Keratinocyte (primary cell): Measurements from ENCODE around the gene BAZ2B. TPM values are rescaled to one million over a fixed set of nuclear protein-coding genes. Genes with fewer than 3 reads are reported as not detected.

Experiments
- DNase-seq: peaks from one replicate; pipeline ENCODE4 v3.0.0-alpha.2; 2011; ENCODE audit warnings: low read depth, missing footprints, low spot score
- FAIRE-seq: peaks from 2 replicates; lab custom pipeline; 2011; peaks lifted over from hg19 to GRCh38; lab: Jason Lieb, UNC
- H2AFZ ChIP-seq: 2 replicates; pipeline ENCODE4 v1.6.0; 2012; ENCODE audit warnings: low read length, control low read depth, inconsistent platforms; ENCODE audit not compliant: control insufficient read depth
- H3K27ac ChIP-seq: 2 replicates; pipeline ENCODE4 v1.5.1; 2011; ENCODE audit warnings: low read length; ENCODE audit not compliant: control insufficient read depth, insufficient read depth
- H3K27me3 ChIP-seq: 3 replicates; pipeline ENCODE4 v1.6.0; 2011; ENCODE audit warnings: low read length; ENCODE audit not compliant: control insufficient read depth, insufficient read depth; ENCODE audit errors: extremely low read depth
- H3K36me3 ChIP-seq, 2 experiments: 2 replicates in 1 of 2; 3 replicates in 1 of 2; pipeline ENCODE4 v1.5.1; 2011; ENCODE audit warnings: low read length in 2 of 2, mild to moderate bottlenecking in 1 of 2; ENCODE audit not compliant: control insufficient read depth in 2 of 2, insufficient read depth in 2 of 2; ENCODE audit errors: extremely low read depth in 1 of 2
- H3K4me1 ChIP-seq: 3 replicates; pipeline ENCODE4 v1.5.1; 2011; ENCODE audit warnings: low read length; ENCODE audit not compliant: control insufficient read depth, insufficient read depth; ENCODE audit errors: extremely low read depth
- H3K4me2 ChIP-seq: 3 replicates; pipeline ENCODE4 v1.6.0; 2011; ENCODE audit warnings: low read depth, low read length; ENCODE audit not compliant: control insufficient read depth, insufficient read depth; ENCODE audit errors: extremely low read depth
- H3K4me3 ChIP-seq, 3 experiments: fragments of 200-600 bp in 1 of 3; sonication (generic) in 1 of 3; 2 replicates in 2 of 3; 3 replicates in 1 of 3; pipeline ENCODE4 v1.5.1; 2011 to 2016; ENCODE audit warnings: low read length in 3 of 3, mild to moderate bottlenecking in 3 of 3, control low read depth in 2 of 3, inconsistent platforms in 1 of 3, low read depth in 1 of 3, mixed read lengths in 1 of 3, mixed run types in 1 of 3, moderate library complexity in 1 of 3; ENCODE audit not compliant: control insufficient read depth in 2 of 3, insufficient read depth in 2 of 3; ENCODE audit errors: extremely low read depth in 1 of 3
- H3K79me2 ChIP-seq: 2 replicates; pipeline ENCODE4 v1.6.0; 2012; ENCODE audit warnings: low read length; ENCODE audit not compliant: control insufficient read depth, insufficient read depth
- H3K9ac ChIP-seq: 3 replicates; pipeline ENCODE4 v1.6.0; 2011; ENCODE audit warnings: low read length; ENCODE audit not compliant: control insufficient read depth, insufficient read depth; ENCODE audit errors: extremely low read depth
- H3K9me1 ChIP-seq: 3 replicates; pipeline ENCODE4 v1.6.0; 2011; ENCODE audit warnings: low read length; ENCODE audit not compliant: control insufficient read depth, insufficient read depth; ENCODE audit errors: extremely low read depth
- H3K9me3 ChIP-seq: 2 replicates; pipeline ENCODE4 v1.5.1; 2012; ENCODE audit warnings: low read depth, low read length; ENCODE audit not compliant: control insufficient read depth
- H4K20me1 ChIP-seq: 3 replicates; pipeline ENCODE4 v1.6.0; 2011; ENCODE audit warnings: low read length; ENCODE audit not compliant: control insufficient read depth, insufficient read depth; ENCODE audit errors: extremely low read depth
- EZH2 ChIP-seq: IDR thresholded peaks from one replicate; pipeline ENCODE4 v1.6.1; 2012; ENCODE audit warnings: inconsistent platforms, mild to moderate bottlenecking, low read length, moderate library complexity
- dilution Hi-C: fragments of 300-500 bp; cut with MboI; formaldehyde crosslinking; loops from one replicate; pipeline ENCODE4 v1.7.0; 2020; ENCODE audit warnings: low sequenced_read_pairs; ENCODE audit not compliant: extremely low pct_ligation_motif_present
- polyA plus RNA-seq, 5 experiments: library from polyadenylated mRNA; depleted of rRNA in 3 of 5; stranded (reverse) in 3 of 5; stranded (forward) in 1 of 5; unstranded in 1 of 5; fragments of >200 nt; gene quantifications; 1 replicate in 1 of 5; 2 replicates in 3 of 5; 3 replicates in 1 of 5; pipeline versions ENCODE4 v1.2.1 to v1.2.3, GENCODE V29; 2011 to 2012; ENCODE audit warnings: missing spikeins in 2 of 5, low read depth in 1 of 5, low replicate concordance in 1 of 5
- TF ChIP-seq, protein P1 (sequence below), 3 experiments: IDR thresholded peaks in 1 of 3; conservative IDR thresholded peaks in 1 of 3; optimal IDR thresholded peaks in 1 of 3; 2 replicates in 2 of 3; 3 replicates in 1 of 3; pipeline versions ENCODE3 to v1.5.1; 2011; ENCODE audit warnings: low read length in 3 of 3, mild to moderate bottlenecking in 3 of 3, moderate library complexity in 2 of 3, control low read depth in 1 of 3, inconsistent platforms in 1 of 3; ENCODE audit not compliant: insufficient read depth in 2 of 3; ENCODE audit errors: extremely low read depth in 1 of 3

BAZ2B gene
- polyA plus RNA-seq, 1 donor (not counting 4 experiments of a cell fraction or from before 2014, with no cell fraction given): 27.0 TPM

DNA sequence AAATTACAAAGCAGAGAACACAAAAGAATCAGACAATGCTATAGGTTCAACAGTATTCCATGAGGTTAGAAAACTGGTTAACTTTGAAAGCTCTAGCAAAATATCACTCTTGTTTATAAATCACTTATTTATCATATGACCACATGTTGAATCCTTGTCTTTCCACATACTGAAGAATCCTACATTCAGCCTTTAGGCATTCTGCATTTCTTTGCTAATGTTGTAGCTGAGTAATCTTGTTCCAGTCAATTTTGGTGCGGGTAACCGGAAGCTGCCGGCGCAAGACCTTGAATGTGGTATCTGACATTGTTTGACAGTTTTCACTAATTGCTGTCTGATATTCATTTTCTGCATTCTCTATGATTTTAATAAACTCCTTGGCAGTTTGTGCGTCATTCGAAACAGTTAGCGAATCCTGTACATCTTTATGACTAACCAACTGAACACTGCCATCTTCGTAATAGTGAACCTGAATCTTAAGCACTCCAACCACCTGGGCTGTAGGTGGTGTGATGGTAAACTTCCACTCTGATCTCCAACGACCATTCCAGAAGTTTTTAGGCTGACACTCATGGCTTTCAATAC is 154.1 kb downstream of the BAZ2B start:
- no peaks in the 10 kb centered on the region for H3K4me1 ChIP-seq
- no peaks in the 10 kb centered on the region for H3K9me3 ChIP-seq
- H3K4me3 ChIP-seq: no peak overlapping the region
- no peak for TF ChIP-seq EZH2
- H3K79me2 ChIP-seq: no peaks in the 10 kb centered on the region
- H4K20me1 ChIP-seq: no peaks in the 10 kb centered on the region
- H2AFZ ChIP-seq: no peak overlapping the region
- H3K4me2 ChIP-seq: no peak overlapping the region
- DNase-seq (no peak), FAIRE-seq (peak; percentile 49)
- no peak overlapping the region for H3K9ac ChIP-seq
- H3K9me1 ChIP-seq: no peaks in the 10 kb centered on the region
- H3K27me3 ChIP-seq: no peaks in the 10 kb centered on the region
- no peak overlapping the region for H3K27ac ChIP-seq
- dilution Hi-C loops: no loop called here
- H3K36me3 ChIP-seq: no peaks in the 10 kb centered on the region

DNA sequence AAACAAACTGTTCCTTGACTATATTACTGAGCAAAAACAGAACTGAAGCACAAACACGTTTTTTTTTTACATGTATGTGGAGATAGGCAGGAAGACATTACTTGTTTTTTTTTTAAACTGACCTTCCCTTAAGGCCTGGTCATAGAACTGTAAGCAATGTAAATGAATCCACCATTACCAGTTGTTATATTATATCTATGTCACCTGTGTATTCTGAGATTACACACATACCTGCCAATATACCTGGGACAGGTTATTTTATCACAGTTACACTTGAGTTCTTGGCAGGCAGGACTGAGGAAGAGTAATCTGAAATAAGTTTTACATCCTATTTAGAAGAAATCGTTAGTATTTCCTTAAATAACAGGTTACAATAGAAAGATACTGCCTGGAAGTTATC is 155.3 kb downstream of the BAZ2B start:
- Histone ChIP-seq H3K36me3 (no peaks in the 10 kb centered on the region), H3K9me3 (no peaks in the 10 kb centered on the region), H4K20me1 (no peaks in the 10 kb centered on the region), H3K79me2 (no peaks in the 10 kb centered on the region), H3K27me3 (no peaks in the 10 kb centered on the region), H3K4me2 (no peak overlapping the region), H3K27ac (no peak overlapping the region), H3K4me1 (no peaks in the 10 kb centered on the region), H3K9me1 (no peaks in the 10 kb centered on the region), H3K9ac (no peak overlapping the region), H3K4me3 (no peak overlapping the region), H2AFZ (no peak overlapping the region)
- no peak for FAIRE-seq
- dilution Hi-C loops: no loop called here
- DNase-seq: no peak
- TF ChIP-seq, protein P1, sequence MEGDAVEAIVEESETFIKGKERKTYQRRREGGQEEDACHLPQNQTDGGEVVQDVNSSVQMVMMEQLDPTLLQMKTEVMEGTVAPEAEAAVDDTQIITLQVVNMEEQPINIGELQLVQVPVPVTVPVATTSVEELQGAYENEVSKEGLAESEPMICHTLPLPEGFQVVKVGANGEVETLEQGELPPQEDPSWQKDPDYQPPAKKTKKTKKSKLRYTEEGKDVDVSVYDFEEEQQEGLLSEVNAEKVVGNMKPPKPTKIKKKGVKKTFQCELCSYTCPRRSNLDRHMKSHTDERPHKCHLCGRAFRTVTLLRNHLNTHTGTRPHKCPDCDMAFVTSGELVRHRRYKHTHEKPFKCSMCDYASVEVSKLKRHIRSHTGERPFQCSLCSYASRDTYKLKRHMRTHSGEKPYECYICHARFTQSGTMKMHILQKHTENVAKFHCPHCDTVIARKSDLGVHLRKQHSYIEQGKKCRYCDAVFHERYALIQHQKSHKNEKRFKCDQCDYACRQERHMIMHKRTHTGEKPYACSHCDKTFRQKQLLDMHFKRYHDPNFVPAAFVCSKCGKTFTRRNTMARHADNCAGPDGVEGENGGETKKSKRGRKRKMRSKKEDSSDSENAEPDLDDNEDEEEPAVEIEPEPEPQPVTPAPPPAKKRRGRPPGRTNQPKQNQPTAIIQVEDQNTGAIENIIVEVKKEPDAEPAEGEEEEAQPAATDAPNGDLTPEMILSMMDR (optimal IDR thresholded peaks at IDR 0.05 in 1 of 3, IDR thresholded peaks at IDR 0.05 in 1 of 3, conservative IDR thresholded peaks at IDR 0.05 in 1 of 3; ENCODE audit: extremely low read depth in 1 of 3, insufficient read depth in 2 of 3, low read length in 3 of 3): no peak
- no peak for TF ChIP-seq EZH2

DNA sequence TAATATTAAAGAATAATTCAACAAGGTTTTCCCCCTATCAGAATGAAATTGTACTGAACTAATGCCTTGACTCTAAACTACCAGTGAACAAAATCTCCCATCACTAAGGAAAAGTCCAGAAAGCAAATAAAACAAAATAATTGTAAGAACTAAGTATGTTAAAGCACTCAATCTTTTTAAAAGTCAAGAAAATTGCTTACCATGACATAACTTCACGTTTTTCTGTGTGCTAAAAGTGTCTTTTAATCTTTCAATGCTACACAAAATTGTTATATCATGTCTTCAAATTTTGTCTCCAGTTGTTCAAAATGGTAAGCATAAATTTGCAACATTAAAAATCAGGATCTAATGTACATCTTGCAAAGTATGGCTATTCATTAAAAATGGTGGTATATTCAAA is 156.1 kb downstream of the BAZ2B start:
- dilution Hi-C loops: no loop called here
- Histone ChIP-seq H3K79me2 (no peaks in the 10 kb centered on the region), H3K9me3 (no peaks in the 10 kb centered on the region), H3K27ac (no peak overlapping the region), H3K36me3 (no peaks in the 10 kb centered on the region), H3K9ac (no peak overlapping the region), H3K9me1 (no peaks in the 10 kb centered on the region), H2AFZ (no peak overlapping the region), H3K27me3 (no peaks in the 10 kb centered on the region), H4K20me1 (no peaks in the 10 kb centered on the region), H3K4me2 (no peak overlapping the region), H3K4me3 (no peak overlapping the region), H3K4me1 (no peaks in the 10 kb centered on the region)
- FAIRE-seq (no peak), DNase-seq (no peak)
- TF ChIP-seq, protein P1 (optimal IDR thresholded peaks at IDR 0.05 in 1 of 3, IDR thresholded peaks at IDR 0.05 in 1 of 3, conservative IDR thresholded peaks at IDR 0.05 in 1 of 3; ENCODE audit: extremely low read depth in 1 of 3, insufficient read depth in 2 of 3, low read length in 3 of 3): no peak
- no peak for TF ChIP-seq EZH2
